HG02678 (cell line): Measurements from ENCODE around the gene TRMT2A.
A peak's percentile ranks its signal among the peaks of the same experiment; 100 is the strongest.

ENCODE experiments used
- ATAC-seq: cut with Tn5 transposase; IDR thresholded peaks from one replicate; pipeline ENCODE4 v1.9.1; 2021; ENCODE audit warnings: mild to moderate bottlenecking, moderate library complexity; ENCODE audit not compliant: unreplicated experiment

Gene TRMT2A

DNA sequence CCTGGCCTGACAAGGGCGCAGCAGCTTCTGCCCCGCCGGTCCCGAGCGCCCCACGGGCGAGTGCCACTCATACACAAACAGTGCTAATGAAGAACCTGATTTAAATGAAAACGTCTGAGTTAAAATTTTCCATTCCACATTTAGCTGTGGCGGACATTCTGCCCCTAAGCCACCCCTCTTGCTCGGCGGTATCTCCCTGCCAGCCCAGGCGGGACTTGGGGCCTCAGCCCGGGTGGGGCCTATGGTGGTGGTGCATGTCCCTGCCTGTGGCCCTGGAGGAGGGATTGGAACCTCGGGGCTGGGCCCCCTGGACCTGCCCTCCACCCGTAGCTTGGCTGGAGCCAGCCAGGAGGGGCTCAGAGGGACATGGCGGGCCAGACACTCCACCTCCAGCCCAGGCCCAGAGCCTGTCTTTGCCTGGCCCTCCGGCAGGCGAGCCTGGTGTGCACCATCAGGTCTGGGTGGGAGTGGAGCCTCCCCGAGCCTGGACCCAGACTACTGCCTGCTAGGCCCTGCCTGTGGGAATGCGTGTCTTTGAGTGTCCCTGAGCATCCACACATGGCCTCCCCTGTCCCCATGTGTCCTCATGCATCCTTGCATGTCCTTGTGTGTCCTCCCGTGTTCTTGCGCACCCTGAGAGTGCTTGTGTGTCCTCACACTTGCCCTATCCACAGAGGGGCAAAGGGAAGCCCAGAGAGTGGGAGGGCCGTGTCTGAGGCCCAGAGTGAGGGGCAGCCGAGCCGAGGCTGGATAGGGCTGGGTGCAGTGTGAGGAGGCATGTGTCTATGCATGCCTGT lies 19.0 kb upstream of the TRMT2A start:
- no peak for ATAC-seq

DNA sequence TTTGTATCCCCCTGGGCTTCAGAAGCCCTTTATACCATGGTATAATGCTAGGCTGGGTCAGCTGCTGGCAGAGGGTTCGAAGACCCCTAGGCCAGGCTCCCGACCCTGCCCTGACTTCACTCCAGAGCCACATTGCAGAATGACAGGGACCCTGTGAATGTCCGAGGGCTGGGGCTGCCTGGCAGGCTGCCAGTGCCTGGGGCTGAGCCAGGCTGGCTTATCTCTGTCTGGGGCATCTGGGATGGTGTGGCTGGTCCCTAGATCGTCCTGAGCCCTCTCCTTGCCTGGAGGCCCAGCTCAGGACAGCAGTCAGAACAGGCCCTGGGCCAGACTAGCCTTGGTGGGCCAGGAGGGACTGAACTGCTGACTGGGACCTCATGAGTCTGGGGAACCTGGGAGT lies 18.2 kb upstream of the TRMT2A start:
- ATAC-seq = no peak

DNA sequence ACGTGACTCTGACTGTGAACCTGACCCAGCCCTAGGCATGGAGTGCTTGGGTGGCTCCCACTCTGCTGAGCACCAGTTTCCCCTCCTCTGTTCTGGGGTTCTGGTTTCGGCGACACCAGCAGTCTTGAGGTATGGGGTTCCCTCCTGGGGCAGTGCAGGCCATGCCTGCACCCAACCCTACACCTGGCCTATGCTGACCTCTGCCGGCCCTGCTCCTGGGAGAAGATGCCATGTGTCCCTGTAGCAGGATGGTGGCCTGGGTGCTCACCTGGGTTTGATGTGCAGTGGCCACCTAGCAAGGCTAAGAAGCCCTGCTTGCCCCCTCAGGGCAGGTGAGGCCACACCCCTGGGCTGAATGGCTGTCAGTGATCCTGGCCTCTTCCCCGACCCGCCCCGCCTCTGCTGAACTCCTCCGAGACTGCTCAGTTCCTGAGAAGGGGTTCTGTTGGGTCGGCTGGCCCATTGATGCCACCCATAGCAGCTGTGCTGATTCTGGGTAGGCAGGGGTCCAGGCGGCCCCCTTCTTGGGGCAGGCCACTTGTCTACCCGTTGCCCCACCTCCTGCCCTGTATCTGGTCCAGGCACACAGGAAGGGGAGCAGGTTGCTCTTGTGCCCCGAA lies 17.0 kb upstream of the TRMT2A start:
- ATAC-seq = no peak

DNA sequence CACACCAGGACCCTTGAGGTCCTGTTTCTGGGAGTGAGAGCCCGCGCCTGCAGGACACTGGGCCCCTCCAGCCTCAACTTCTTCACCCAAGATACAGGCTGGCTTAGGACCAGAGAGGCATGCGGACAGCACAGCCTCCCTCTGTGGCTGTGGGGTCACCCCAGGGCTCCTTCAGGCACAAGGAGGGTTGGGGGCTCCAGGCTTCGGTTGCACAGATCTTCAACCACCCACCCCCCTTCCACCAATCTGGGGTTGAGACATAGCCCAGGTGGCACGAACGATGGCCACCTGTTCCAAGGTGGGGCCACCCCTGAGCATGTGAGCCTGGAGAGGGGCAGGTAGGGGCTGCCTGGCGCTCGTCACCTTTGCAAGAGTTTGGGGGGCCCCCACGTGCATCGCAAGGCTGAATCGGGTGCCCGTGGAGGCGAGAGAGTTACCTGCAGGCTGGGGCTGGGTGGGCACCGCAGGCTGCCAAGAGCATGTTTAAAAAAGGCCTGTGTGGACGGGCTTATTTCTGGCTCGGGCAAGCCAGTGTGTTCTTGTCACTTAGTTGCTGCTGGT lies 15.7 kb upstream of the TRMT2A start:
- ATAC-seq = no peak

DNA sequence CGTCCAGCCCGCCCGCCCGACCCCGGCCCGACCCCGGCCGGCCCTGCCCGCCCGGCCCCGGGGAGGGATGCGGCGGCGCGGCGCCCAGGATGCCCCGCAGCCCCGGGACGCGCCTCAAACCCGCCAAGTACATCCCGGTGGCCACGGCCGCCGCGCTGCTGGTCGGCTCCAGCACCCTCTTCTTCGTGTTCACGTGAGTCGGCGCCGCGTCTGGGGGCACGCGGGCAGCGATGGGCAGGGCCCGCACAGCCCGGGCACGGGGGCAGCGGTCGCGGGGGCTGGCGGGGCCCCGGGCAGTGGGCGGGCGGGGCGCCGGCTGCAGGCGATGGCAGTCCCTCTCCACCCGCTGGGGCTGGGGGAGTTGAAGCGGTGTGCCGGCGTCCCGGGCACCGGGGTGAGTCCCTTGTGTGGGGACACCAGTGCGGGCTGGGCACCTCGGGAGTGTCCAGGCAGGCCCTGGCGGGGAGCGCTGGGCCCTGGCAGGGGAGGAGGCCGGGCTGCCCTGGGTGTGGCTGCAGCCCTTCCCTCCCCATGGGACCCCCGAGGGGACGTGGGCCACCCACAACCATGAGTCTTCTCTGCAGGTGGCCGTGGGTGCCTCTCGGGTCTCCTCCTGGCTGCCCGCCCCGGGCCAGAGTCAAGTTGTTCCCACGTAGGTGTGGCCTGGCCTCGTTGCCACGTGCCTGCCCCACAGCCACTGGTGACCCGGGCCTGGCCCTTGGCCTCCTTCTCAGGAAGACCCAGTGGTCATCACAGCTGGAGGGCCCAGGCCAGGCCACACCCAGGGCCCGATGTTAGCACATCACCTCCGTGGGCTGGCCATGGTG lies 15.0 kb upstream of the TRMT2A start:
- ATAC-seq = no peak

DNA sequence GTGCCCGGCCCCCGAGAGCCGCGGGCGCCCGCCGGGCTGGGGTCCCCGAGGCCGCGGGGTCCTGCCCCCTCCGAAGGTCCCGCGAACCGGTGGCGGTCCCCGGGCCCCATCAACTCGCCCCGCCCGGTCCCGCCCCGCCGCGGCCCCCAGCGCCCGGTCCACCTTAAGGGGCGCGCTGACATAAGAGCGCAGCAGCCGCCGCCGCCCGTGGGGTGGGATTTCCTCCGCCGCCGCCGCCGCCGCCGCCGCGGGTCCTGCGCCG lies 14.5 kb upstream of the TRMT2A start, which contains the start of gene ZDHHC8:
TSS of gene ZDHHC8 (plus strand) at position 208 of the 262 bp plus-strand sequence. CDS start 144 bp downstream, outside the sequence.
- ATAC-seq = peak; percentile 62

DNA sequence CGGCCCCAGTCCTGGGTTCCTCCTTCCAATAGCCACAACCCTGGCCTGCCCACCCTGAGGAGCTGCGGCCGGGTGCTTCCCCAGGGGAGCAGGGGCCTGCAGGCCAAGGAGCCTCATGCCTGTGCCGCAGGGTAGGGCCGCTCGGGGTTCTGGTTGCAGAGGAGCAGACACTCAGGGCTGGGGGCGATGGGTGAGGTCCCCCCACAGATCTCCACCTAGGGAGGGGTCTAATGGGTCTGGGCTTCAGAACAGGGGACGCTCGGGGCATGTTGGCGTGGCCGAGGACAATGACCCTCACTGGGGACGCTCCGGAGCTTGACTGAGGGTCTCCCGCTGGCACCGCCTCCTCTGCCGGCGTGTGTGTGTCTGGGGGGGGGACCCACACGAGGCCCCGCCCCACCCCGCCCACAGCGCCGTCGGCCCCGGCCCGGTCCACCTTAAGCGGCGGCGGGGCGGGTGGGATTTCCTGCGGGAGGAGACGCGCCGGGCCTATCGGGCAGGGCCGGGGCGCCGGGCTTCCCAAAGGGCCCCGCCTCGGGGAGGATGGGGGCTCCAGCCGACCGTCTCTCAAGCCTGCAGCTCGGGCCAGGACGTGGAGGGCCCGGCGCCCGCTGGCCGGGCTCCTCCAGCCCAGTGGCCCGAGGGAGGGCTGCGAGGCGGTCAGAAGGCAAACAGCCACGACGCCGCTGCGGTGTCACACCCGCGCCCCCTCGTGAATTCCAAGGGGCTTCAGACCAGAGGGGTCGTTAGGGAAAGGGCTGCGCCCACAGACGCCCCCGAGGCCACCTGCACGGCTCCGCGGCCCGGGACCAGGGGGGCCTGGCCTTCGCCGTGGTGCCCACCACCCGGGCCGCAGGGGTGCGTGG lies 13.9 kb upstream of the TRMT2A start:
- peak; percentile 68 for ATAC-seq

DNA sequence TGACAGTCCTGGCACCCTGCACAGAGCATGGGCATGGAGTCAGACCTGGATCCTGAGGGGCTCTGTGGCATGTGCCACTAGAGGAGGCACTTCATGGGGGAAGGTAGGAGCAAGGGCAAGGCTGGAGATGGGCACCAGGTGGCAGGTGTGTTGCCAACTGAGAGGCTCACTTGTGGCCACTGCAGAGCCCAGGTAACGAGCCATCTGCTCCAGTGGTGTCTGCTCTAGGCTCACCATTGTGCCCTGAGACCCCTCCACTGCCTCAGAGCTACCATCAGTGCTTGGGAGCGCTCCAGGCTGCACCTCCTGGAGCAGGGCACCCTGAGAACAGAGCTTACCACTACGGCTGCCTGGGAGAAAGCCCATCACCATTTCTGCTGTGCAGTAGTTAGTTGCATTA lies 13.3 kb upstream of the TRMT2A start:
- no peak for ATAC-seq

DNA sequence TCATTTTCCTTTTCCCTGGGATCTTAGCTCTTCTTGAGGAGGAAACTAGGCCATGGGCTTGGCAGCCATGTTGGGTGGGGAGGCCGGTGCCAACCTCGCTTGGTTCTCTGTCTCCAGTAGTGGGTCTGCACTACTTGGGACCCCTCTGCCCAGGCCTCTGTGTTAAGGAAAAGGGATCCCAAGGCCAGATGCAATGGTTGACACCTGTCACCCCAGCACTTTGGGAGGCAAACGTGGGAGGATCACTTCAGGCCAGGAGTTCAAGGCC lies 12.7 kb upstream of the TRMT2A start:
- no peak for ATAC-seq

DNA sequence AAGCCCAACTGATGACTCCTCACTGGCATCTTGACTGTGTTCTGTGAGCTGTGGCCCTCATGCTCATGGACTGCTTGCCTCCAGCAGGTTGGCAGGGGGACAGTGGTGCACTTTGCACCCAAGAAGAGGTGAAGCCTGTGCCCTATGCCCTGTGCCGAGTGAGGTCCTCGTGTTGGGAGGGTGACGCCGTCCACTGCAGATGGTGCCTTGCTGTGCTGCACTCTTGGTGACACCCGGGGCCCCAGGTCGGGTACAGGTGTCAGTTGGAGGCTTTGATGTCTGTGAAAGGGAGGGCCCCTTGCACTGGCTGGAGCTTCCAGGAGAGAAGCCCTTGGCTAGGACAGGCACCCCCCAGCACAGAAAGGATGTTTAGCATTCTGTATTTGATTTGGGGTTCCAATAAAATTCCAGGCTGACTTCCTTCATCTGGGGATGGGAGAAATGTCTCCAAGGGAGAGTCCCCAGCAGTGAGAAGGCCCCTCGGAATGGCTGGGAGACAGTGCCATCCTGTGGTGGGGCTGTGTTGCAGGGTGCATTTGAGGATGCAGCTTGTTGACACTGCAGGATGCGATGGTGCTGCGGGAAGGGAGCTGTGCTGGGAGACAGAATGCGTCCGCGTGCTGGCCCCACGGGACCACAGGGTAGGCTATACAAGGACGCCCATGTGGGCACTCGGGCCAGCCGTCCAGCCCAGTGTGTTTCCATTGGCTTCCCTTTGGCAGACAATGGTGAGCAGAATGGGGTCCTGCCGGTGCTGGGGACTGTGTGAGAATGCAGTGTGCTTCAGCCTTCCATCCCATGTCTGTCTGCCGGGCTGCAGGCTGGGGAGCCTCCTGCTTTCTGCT lies 12.1 kb upstream of the TRMT2A start:
- no peak for ATAC-seq

DNA sequence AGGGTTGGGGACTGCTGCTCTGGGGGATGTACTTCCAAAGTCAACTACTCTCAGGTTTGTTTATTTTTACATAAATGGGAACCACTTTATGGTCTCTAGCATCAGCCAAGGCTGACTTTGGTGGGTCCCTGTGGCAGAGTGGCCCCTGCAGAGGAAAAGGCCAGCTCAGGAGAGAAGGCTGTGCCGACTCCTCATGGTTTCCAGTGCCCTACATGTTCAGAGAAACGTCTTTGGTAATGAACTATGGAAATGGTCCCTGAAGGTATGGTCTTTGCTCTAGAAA lies 11.5 kb upstream of the TRMT2A start:
- ATAC-seq = no peak

DNA sequence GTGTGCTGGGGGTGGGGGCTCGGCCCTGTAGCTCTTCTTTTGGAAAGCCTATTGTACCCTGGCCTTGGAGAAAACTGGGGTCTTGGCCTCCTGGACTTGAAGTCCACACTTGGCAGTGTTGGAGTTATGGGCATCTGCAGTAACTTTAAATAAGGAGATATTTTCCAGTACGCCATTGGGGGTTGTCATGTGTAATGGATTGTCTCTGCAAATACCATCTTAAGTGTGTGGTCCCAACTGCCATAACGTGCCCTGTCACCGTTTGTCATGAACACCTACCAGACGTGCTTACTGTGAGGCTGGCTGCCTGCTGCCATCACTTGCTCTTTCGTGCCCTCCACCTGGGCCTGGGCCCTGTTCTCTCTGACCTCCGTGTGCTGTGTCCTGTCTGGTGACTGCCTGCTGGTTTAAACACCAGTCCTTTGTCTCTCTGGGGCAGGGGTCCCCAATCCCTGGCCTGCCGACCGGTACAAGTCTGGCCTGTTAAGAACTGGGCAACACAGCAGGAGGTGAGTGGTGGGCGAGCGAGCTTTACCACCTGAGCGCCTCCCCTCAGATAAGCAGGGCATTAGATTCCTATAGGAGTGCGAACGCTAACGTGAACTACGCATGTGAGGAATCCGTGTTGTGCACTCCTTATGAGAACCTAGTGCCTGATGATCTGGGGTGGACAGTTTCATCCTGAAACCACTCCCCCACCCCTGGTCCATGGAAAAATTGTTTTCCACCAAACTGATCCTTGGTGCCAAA lies 11.0 kb upstream of the TRMT2A start:
- ATAC-seq = no peak

DNA sequence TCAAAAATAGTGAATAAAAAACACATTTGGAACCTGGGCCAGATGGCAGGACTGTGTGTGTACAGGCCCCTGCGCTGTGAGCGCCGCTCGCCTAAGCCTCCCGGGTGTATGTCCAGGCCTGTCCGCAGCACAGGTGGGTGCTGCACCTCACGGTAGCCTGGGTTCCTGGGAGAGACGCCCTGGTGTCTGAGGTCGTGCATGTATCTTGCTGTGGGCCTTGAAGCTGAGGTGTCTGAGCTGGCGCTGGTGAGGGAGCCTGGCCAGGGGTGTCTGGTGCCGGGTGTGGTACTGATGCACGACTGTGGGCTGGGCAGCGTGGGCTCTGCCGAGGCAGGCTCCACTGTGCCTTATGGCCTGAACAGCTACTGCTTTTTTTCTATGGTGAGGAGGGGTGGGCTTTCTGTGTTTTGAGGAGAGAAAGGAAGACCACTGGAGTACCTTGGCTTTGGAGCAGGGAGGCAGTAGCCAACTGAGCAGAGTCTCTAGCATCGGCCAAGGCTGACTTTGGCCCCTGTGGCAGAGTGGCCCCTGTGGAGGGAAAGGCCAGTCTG lies 10.4 kb upstream of the TRMT2A start:
- ATAC-seq = no peak

DNA sequence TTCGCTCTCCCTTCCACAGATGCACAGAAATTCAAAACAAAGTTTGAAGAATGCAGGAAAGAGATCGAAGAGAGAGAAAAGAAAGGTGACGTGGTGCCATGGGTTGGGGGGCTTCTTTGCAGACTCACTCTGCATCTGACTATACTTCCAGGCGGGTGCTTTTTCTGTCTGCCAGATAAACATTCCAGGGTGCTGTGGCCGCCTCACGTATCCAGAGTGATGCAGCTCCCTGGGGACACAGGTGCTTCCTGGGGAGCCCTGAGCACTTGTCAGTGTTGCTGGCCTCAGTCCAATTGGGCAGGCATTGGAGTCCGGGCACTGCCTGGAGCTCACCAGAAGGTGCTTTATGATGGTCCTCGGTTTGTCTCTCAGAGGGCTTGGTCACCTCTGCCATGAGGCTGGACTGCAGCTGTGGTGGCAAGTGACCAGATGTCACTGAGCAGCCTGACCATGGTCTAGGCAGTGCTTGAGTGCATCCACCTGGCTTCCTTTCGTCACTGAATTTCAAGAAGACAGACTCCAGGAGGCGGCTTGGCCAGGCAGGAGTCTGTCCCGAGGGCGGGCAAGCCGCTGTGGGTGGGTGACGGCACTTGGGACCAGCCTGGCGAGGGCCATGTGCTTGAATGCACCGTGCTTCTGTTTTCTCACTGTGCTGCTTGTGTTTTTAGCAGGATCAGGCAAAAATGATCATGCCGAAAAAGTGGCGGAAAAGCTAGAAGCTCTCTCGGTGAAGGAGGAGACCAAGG lies 9.4 kb upstream of the TRMT2A start:
- no peak for ATAC-seq

DNA sequence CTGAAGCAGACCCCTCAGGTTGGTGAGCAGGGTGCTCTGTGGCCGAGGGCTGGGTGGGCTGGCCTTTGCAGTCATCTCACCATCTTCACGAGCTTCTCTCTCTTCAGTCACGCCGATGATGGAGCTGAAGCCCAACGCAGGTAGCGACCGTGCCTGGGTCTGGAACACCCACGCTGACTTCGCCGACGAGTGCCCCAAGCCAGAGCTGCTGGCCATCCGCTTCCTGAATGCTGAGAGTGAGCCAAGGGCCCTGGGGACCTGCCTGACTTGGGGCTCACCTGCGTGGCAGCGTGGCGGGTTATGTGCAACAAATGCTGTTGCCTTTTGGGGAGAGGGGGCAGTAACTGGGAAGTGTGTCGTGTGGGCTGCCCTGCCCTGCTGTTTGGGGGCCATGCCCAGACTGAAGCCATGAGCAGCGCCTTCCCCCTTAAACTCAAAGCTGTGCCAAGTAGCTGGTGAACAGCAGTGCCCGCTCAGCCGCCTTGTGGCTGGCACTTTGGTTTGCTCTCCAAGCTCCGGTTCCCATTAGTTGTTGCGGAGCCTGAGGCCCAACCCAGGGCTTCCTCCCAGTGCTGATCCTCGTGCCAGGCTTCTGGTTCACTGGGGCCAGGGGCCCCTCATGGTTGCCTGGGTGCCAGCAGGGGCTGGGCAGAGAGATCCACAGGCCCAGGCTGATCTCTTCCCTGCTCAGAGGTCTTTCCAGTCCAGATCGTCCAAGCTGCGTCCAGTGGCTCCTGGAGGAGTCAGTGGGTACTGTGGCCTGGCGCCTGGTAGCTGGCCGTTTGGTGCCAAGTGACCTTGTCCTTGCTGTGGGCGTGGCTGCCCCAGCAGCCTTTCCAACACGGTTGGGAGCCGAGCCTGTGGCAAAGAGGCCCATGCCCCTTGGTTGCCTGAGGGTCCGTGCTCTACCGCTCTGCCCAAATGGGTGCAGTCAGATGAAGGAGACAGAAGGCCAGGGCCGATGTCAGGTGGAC lies 8.5 kb upstream of the TRMT2A start:
- ATAC-seq = no peak

DNA sequence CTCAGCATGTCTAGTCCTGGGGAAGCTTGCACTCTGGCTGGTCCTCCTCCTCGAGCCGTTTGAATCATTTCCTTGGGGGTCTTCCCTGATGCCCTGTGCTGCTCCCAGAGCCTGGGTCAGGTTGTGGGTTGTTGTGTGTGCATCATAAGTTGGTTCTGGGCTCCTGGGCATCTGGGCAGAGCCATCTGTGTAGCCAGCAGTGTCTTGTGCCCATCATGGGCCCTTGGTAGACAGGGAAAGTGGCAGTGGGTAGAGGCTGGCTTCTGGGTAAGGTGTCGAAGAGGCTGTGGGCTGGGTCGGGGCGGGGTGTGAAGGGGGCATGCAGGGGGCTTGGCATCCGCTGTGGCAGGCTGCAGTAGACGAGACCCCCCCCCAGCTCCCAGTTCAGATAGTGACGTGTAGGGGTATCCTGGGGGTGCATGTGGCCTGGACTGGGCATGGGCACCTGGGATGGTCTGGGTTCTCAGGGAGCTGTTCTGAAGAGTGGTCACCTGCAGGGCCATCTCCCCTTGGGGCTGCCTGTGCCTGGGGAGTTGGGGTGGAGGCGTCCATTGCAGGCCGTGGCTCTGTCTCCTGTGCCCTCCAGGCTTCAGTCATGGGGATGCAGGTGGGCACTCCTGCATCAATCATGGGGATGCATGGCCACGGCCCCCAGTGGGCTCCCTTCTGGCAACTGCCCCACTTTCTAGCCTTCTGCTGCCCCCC lies 7.2 kb upstream of the TRMT2A start:
- no peak for ATAC-seq
